SK-N-SH treated with all-trans-retinoic acid at 6 μM for 48 hours (cell line): ENCODE data around the gene EBF3.

Experiments
- ATAC-seq: fragments of 200-7000 bp; cut with Tn5 transposase; 3 replicates; pipeline ENCODE4 v1.9.1; 2020; ENCODE audit warnings: mild to moderate bottlenecking, moderate library complexity
- ARNTL ChIP-seq: fragments of 450-650 bp; formaldehyde crosslinking; IDR thresholded peaks from 2 replicates; pipeline ENCODE4 v1.5.0; 2020; ENCODE audit warnings: low read depth, mild to moderate bottlenecking, moderate library complexity, borderline replicate concordance
- BACH2 ChIP-seq: fragments of 250-450 bp; sonication (Bioruptor Pico); IDR thresholded peaks from 2 replicates; pipeline ENCODE4 v1.9.0; 2021; ENCODE audit warnings: mild to moderate bottlenecking, borderline replicate concordance
- CREB5 ChIP-seq: fragments of 250-450 bp; sonication (Bioruptor Pico); IDR thresholded peaks from 2 replicates; pipeline ENCODE4 v1.5.1; 2020; ENCODE audit warnings: low read depth, mild to moderate bottlenecking, moderate library complexity
- CSRNP3 ChIP-seq: fragments of 250-450 bp; sonication (Bioruptor Pico); IDR thresholded peaks from 2 replicates; pipeline ENCODE4 v1.5.1; 2021; ENCODE audit warnings: mild to moderate bottlenecking, moderate library complexity
- GLIS3 ChIP-seq: fragments of 250-450 bp; sonication (Bioruptor Pico); IDR thresholded peaks from 2 replicates; pipeline ENCODE4 v1.5.0; 2020; ENCODE audit warnings: mild to moderate bottlenecking, moderate library complexity
- ISL1 ChIP-seq: fragments of 250-450 bp; sonication (Bioruptor Pico); IDR thresholded peaks from 2 replicates; pipeline ENCODE4 v2.1.2; 2022; ENCODE audit warnings: mild to moderate bottlenecking, moderate library complexity
- OSR1 ChIP-seq: fragments of 250-450 bp; sonication (Bioruptor Pico); IDR thresholded peaks from 2 replicates; pipeline ENCODE4 v1.8.0; 2022; ENCODE audit warnings: moderate library complexity, mild to moderate bottlenecking, inconsistent platforms
- PPARA ChIP-seq: fragments of 250-450 bp; sonication (Bioruptor Pico); IDR thresholded peaks from 2 replicates; pipeline ENCODE4 v1.5.0; 2020; ENCODE audit warnings: mild to moderate bottlenecking, borderline replicate concordance
- RARB ChIP-seq: fragments of 250-450 bp; sonication (Bioruptor Pico); IDR thresholded peaks from 2 replicates; pipeline ENCODE4 v1.8.0; 2021; ENCODE audit warnings: mild to moderate bottlenecking, moderate library complexity
- SNAI2 ChIP-seq: fragments of 250-450 bp; sonication (Bioruptor Pico); IDR thresholded peaks from 2 replicates; pipeline ENCODE4 v1.5.0; 2020; ENCODE audit warnings: mild to moderate bottlenecking, moderate library complexity
- TCF4 ChIP-seq: fragments of 250-450 bp; sonication (Bioruptor Pico); IDR thresholded peaks from 2 replicates; pipeline ENCODE4 v1.8.0; 2021; ENCODE audit warnings: mild to moderate bottlenecking, moderate library complexity, borderline replicate concordance
- TOX ChIP-seq: fragments of 250-450 bp; sonication (Bioruptor Pico); IDR thresholded peaks from 2 replicates; pipeline ENCODE4 v1.8.0; 2021; ENCODE audit warnings: mild to moderate bottlenecking, moderate library complexity, borderline replicate concordance
- ZC3H10 ChIP-seq: fragments of 250-450 bp; sonication (Bioruptor Pico); IDR thresholded peaks from 2 replicates; pipeline ENCODE4 v1.5.1; 2021; ENCODE audit warnings: mild to moderate bottlenecking, moderate library complexity
- ZFP3 ChIP-seq: fragments of 250-450 bp; sonication (Bioruptor Pico); IDR thresholded peaks from 2 replicates; pipeline ENCODE4 v1.5.0; 2020; ENCODE audit warnings: mild to moderate bottlenecking, moderate library complexity
- ZFP30 ChIP-seq: fragments of 450-650 bp; formaldehyde crosslinking; IDR thresholded peaks from 2 replicates; pipeline ENCODE4 v1.5.0; 2022; ENCODE audit warnings: mild to moderate bottlenecking, moderate library complexity
- ZNF565 ChIP-seq: fragments of 450-650 bp; formaldehyde crosslinking; conservative IDR thresholded peaks from 2 replicates; pipeline ENCODE4 v1.5.0; 2020; ENCODE audit warnings: low read depth, mild to moderate bottlenecking, moderate library complexity
- ZNF70 ChIP-seq: fragments of 450-650 bp; formaldehyde crosslinking; IDR thresholded peaks from 2 replicates; pipeline ENCODE4 v1.5.0; 2020; ENCODE audit warnings: mild to moderate bottlenecking, moderate library complexity
- ZNF8 ChIP-seq: fragments of 450-650 bp; formaldehyde crosslinking; IDR thresholded peaks from 2 replicates; pipeline ENCODE4 v1.5.0; 2020; ENCODE audit warnings: mild to moderate bottlenecking, moderate library complexity
- TF ChIP-seq, protein P1 (sequence below): fragments of 250-450 bp; sonication (Bioruptor Pico); IDR thresholded peaks from 2 replicates; pipeline ENCODE4 v1.8.0; 2021; ENCODE audit warnings: low read depth, mild to moderate bottlenecking, moderate library complexity, borderline replicate concordance
- TF ChIP-seq, protein P2 (sequence below): fragments of 250-450 bp; sonication (Bioruptor Pico); IDR thresholded peaks from 2 replicates; pipeline ENCODE4 v1.8.0; 2020; ENCODE audit warnings: mild to moderate bottlenecking, moderate library complexity, borderline replicate concordance
- TF ChIP-seq, protein P3 (sequence below): fragments of 250-450 bp; sonication (Bioruptor Pico); IDR thresholded peaks from 2 replicates; pipeline ENCODE4 v1.5.0; 2020; ENCODE audit warnings: mild to moderate bottlenecking, moderate library complexity

The EBF3 gene

DNA sequence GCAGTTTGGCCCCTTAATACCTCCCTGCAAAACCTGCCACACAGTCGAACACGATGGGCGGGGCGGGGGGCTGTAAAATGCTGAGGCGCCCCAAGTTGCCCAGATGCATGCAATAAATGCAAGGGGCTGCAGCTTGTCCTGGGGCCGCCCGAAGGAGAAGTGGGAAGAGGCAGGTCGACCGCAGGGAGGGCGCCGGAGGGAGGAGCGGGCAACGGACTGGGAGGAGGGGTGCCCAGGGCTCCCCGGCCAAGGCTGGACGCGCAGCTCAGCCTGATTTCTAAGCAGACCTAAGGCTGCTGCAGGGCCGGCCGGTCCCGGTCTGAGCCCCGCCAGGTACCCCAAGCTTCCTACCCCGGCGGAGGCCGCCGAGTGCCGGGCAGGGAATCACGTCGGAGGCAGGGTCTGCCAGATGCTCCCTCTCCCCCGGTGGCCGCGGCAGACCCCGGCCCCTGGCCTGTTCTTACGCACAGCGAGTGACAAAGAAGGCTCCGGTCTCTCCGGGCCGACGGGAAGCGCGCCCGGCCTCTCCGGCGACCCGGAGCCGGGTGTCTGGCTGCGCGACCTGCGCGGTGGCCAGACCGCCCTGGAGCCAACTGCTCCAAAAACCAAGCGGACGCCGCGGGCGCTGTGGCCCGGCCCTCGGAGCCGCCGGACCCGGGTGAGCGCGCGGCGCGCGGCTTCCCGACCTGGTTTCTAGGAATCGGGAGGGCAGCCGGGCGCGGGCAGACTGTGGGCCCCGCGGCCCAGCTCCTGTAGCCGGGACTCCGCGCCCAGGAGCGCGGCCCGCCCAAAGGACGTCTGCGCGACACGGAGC is 744 bp upstream of the EBF3 start:
- TF ChIP-seq CSRNP3 (CRISPR knock-in tag) (no peak), PPARA (CRISPR knock-in tag) (no peak), SNAI2 (CRISPR knock-in tag) (no peak), ZC3H10 (CRISPR knock-in tag) (no peak), TOX (CRISPR knock-in tag) (no peak), CREB5 (CRISPR knock-in tag) (no peak), ZNF70 (CRISPR knock-in tag) (no peak), ZFP30 (CRISPR knock-in tag) (no peak)
- TF ChIP-seq, protein P1, sequence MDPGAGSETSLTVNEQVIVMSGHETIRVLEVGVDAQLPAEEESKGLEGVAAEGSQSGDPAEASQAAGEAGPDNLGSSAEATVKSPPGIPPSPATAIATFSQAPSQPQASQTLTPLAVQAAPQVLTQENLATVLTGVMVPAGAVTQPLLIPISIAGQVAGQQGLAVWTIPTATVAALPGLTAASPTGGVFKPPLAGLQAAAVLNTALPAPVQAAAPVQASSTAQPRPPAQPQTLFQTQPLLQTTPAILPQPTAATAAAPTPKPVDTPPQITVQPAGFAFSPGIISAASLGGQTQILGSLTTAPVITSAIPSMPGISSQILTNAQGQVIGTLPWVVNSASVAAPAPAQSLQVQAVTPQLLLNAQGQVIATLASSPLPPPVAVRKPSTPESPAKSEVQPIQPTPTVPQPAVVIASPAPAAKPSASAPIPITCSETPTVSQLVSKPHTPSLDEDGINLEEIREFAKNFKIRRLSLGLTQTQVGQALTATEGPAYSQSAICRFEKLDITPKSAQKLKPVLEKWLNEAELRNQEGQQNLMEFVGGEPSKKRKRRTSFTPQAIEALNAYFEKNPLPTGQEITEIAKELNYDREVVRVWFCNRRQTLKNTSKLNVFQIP (CRISPR knock-in tag), result no peak
- no peak for ATAC-seq

- peak; percentile 55 for ATAC-seq
Observed at GRCh38 chr10:129962872-129963640, 1.0 kb downstream of the EBF3 start.

More at GRCh38 chr10:129962872-129963640, 1.0 kb downstream of the EBF3 start:
- TF ChIP-seq PPARA (CRISPR knock-in tag) (no peak), ZNF8 (CRISPR knock-in tag) (no peak), TOX (CRISPR knock-in tag) (no peak), OSR1 (CRISPR knock-in tag) (no peak), ZC3H10 (CRISPR knock-in tag) (no peak), SNAI2 (CRISPR knock-in tag) (no peak), ZNF70 (CRISPR knock-in tag) (no peak), RARB (CRISPR knock-in tag) (no peak), CSRNP3 (CRISPR knock-in tag) (no peak), ZNF565 (CRISPR knock-in tag) (no peak), TCF4 (CRISPR knock-in tag) (no peak), BACH2 (CRISPR knock-in tag) (no peak), ZFP30 (CRISPR knock-in tag) (no peak), ARNTL (CRISPR knock-in tag) (no peak), ZFP3 (CRISPR knock-in tag) (no peak), ISL1 (CRISPR knock-in tag) (no peak), GLIS3 (CRISPR knock-in tag) (no peak)
- TF ChIP-seq, protein P2, sequence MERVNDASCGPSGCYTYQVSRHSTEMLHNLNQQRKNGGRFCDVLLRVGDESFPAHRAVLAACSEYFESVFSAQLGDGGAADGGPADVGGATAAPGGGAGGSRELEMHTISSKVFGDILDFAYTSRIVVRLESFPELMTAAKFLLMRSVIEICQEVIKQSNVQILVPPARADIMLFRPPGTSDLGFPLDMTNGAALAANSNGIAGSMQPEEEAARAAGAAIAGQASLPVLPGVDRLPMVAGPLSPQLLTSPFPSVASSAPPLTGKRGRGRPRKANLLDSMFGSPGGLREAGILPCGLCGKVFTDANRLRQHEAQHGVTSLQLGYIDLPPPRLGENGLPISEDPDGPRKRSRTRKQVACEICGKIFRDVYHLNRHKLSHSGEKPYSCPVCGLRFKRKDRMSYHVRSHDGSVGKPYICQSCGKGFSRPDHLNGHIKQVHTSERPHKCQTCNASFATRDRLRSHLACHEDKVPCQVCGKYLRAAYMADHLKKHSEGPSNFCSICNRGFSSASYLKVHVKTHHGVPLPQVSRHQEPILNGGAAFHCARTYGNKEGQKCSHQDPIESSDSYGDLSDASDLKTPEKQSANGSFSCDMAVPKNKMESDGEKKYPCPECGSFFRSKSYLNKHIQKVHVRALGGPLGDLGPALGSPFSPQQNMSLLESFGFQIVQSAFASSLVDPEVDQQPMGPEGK (CRISPR knock-in tag), result no peak
- TF ChIP-seq, protein P1 (CRISPR knock-in tag), result no peak
- TF ChIP-seq, protein P3, sequence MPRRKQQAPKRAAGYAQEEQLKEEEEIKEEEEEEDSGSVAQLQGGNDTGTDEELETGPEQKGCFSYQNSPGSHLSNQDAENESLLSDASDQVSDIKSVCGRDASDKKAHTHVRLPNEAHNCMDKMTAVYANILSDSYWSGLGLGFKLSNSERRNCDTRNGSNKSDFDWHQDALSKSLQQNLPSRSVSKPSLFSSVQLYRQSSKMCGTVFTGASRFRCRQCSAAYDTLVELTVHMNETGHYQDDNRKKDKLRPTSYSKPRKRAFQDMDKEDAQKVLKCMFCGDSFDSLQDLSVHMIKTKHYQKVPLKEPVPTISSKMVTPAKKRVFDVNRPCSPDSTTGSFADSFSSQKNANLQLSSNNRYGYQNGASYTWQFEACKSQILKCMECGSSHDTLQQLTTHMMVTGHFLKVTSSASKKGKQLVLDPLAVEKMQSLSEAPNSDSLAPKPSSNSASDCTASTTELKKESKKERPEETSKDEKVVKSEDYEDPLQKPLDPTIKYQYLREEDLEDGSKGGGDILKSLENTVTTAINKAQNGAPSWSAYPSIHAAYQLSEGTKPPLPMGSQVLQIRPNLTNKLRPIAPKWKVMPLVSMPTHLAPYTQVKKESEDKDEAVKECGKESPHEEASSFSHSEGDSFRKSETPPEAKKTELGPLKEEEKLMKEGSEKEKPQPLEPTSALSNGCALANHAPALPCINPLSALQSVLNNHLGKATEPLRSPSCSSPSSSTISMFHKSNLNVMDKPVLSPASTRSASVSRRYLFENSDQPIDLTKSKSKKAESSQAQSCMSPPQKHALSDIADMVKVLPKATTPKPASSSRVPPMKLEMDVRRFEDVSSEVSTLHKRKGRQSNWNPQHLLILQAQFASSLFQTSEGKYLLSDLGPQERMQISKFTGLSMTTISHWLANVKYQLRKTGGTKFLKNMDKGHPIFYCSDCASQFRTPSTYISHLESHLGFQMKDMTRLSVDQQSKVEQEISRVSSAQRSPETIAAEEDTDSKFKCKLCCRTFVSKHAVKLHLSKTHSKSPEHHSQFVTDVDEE (CRISPR knock-in tag), result no peak
